HepG2 (cell line): ENCODE results near the gene ARHGEF26. TPM values are rescaled to one million over a fixed set of nuclear protein-coding genes. Genes with fewer than 3 reads are reported as not detected.

Experiments used
- ADNP ChIP-seq: sonication (generic); formaldehyde crosslinking; IDR thresholded peaks from 2 replicates; pipeline ENCODE4 v1.4.0; 2020; ENCODE audit warnings: missing genetic modification reagents
- EHMT2 ChIP-seq: fragments of 200-600 bp; sonication (generic); IDR thresholded peaks from 2 replicates; pipeline ENCODE4 v1.7.0; 2017; ENCODE audit warnings: antibody characterized with exemption, low read depth, low read length, borderline replicate concordance
- KDM1A ChIP-seq: IDR thresholded peaks from 2 replicates; pipeline ENCODE4 v1.6.1; 2016; ENCODE audit warnings: missing compliant biosample characterization
- MLX ChIP-seq: IDR thresholded peaks from 2 replicates; pipeline ENCODE4 v1.6.1; 2016
- NFAT5 ChIP-seq: sonication (generic); formaldehyde crosslinking; IDR thresholded peaks from 2 replicates; pipeline ENCODE4 v1.4.0; 2020; ENCODE audit warnings: missing genetic modification reagents
- SNAPC2 ChIP-seq: sonication (generic); formaldehyde crosslinking; IDR thresholded peaks from 2 replicates; pipeline ENCODE4 v1.8.1; 2022; ENCODE audit warnings: mild to moderate bottlenecking, missing genetic modification reagents
- TAF15 ChIP-seq: fragments of 200-400 bp; formaldehyde crosslinking; IDR thresholded peaks from one replicate; pipeline ENCODE4 v1.6.1; 2018; ENCODE audit warnings: mild to moderate bottlenecking, low read depth, low read length; ENCODE audit not compliant: poor library complexity, severe bottlenecking
- ZMYM4 ChIP-seq: sonication (generic); formaldehyde crosslinking; IDR thresholded peaks from 2 replicates; pipeline ENCODE4 v1.8.1; 2023; ENCODE audit warnings: mild to moderate bottlenecking, missing genetic modification reagents
- ZNF503 ChIP-seq: sonication (generic); formaldehyde crosslinking; IDR thresholded peaks from 2 replicates; pipeline ENCODE4 v1.4.0; 2020; ENCODE audit warnings: missing genetic modification reagents
- ZNF570 ChIP-seq: sonication (generic); formaldehyde crosslinking; IDR thresholded peaks from 2 replicates; pipeline ENCODE4 v1.4.0; 2020; ENCODE audit warnings: mild to moderate bottlenecking, missing genetic modification reagents, borderline replicate concordance
- ZNF747 ChIP-seq: sonication (generic); formaldehyde crosslinking; IDR thresholded peaks from 2 replicates; pipeline ENCODE4 v1.8.1; 2023; ENCODE audit warnings: missing genetic modification reagents, mild to moderate bottlenecking, borderline replicate concordance
- polyA plus RNA-seq, 8 experiments: library from polyadenylated mRNA; depleted of rRNA in 3 of 8; stranded (reverse) in 7 of 8; unstranded in 1 of 8; fragments of >200 nt; fragmentation: Illumina TruSeq in 4 of 8; extraction: Trizol in 4 of 8; gene quantifications; 2 replicates each; pipeline versions ENCODE4 v1.2.1 to v1.2.3, GENCODE V29; 2011 to 2016; ENCODE audit warnings: low read depth in 4 of 8, missing spikeins in 1 of 8, mixed read lengths in 1 of 8; ENCODE audit not compliant: insufficient read depth in 1 of 8
- total RNA-seq, 5 experiments: library from RNA; depleted of rRNA; stranded (reverse); fragments of >200 nt; fragmentation: Illumina TruSeq; extraction: Trizol; gene quantifications; 2 replicates each; pipeline ENCODE4 v1.2.3, GENCODE V29; 2016; ENCODE audit warnings: low read depth in 1 of 5
- TF ChIP-seq, protein P1 (sequence below): sonication (generic); formaldehyde crosslinking; IDR thresholded peaks from 2 replicates; pipeline ENCODE4 v1.4.0; 2020; ENCODE audit warnings: mild to moderate bottlenecking, missing genetic modification reagents

The ARHGEF26 gene
- total and polyA plus RNA-seq, 2 of the 13 experiments (the other 11 are each of a cell fraction or from before 2014, with no cell fraction given) = 0.74 to 6.1 TPM

GRCh38 chr3:154252759-154253638 is 131.8 kb downstream of the ARHGEF26 start (continued):
- TF ChIP-seq, protein P1, sequence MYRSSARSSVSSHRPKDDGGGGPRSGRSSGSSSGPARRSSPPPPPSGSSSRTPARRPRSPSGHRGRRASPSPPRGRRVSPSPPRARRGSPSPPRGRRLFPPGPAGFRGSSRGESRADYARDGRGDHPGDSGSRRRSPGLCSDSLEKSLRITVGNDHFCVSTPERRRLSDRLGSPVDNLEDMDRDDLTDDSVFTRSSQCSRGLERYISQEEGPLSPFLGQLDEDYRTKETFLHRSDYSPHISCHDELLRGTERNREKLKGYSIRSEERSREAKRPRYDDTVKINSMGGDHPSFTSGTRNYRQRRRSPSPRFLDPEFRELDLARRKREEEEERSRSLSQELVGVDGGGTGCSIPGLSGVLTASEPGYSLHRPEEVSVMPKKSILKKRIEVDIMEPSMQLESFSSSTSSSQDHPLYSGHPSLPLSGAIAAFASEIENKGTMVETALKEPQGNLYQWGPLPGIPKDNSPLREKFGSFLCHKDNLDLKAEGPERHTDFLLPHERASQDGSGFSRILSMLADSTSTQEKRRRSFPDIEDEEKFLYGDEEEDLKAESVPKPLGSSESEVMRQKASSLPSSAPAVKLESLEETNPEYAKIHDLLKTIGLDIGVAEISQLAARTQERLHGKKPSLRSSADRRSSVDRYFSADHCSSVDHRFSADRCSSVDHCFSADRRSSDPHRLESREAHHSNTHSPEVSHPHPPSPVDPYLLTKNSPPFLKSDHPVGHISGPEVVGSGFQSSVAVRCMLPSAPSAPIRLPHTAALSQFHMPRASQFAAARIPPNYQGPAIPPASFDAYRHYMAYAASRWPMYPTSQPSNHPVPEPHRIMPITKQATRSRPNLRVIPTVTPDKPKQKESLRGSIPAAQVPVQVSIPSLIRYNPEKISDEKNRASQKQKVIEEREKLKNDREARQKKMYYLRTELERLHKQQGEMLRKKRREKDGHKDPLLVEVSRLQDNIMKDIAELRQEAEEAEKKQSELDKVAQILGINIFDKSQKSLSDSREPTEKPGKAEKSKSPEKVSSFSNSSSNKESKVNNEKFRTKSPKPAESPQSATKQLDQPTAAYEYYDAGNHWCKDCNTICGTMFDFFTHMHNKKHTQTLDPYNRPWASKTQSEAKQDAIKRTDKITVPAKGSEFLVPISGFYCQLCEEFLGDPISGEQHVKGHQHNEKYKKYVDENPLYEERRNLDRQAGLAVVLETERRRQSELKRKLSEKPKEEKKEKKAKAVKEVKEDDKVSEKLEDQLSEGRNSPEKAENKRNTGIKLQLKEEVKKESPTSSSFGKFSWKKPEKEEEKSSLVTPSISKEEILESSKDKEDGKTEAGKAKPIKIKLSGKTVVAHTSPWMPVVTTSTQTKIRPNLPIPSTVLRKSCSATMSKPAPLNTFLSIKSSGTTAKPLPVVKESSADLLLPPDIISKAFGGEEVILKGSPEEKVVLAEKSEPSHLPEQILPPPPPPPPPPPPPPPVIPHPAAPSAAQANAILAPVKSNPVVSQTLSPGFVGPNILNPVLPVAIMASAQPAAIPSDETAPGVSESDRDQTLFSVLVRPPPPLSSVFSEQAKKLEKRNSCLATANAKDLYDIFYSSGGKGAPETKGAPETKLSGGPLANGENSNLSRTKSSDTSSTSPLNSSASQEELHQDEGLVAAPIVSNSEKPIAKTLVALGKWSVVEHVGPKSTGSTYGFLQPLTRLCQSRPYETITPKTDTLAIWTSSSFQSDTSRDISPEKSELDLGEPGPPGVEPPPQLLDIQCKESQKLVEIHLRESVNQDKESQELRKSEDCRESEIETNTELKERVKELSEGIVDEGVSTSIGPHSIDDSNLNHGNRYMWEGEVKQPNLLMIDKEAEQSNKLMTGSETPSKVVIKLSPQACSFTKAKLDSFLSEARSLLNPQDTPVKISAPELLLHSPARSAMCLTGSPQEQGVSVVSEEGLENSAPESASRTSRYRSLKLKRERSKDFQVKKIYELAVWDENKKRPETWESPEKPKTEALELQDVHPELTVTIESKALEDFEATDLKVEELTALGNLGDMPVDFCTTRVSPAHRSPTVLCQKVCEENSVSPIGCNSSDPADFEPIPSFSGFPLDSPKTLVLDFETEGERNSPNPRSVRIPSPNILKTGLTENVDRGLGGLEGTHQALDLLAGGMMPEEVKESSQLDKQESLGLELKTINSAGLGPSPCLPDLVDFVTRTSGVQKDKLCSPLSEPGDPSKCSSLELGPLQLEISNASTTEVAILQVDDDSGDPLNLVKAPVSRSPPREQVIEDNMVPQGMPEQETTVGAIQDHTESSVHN (CRISPR knock-in tag) = no peak
- no peak for TF ChIP-seq KDM1A
- TF ChIP-seq ZMYM4 (CRISPR knock-in tag) = peak; percentile 33; the same call in 1 of the 2 replicates
- TF ChIP-seq ZNF570 (CRISPR knock-in tag) = no peak
- TF ChIP-seq NFAT5 = no peak
- no peak for TF ChIP-seq TAF15
- TF ChIP-seq ZNF503 (CRISPR knock-in tag) = no peak
- no peak for TF ChIP-seq ZNF747 (CRISPR knock-in tag)
- no peak for TF ChIP-seq MLX (CRISPR knock-in tag)
- TF ChIP-seq SNAPC2 (CRISPR knock-in tag) = no peak
- no peak for TF ChIP-seq EHMT2
- TF ChIP-seq ADNP (CRISPR knock-in tag) = no peak
